Skeletal muscle tissue (tissue), 4 donors: Measurements from ENCODE around the gene TIRAP. TPM values are rescaled to one million over a fixed set of nuclear protein-coding genes. Genes with fewer than 3 reads are reported as not detected.

Experiments used
- H3K27ac ChIP-seq: one replicate; pipeline ENCODE4 v1.7.0; 2013; ENCODE audit warnings: mild to moderate bottlenecking, low read depth, low read length, inconsistent platforms
- H3K27me3 ChIP-seq, 3 donors: one replicate each; pipeline ENCODE4 v1.7.0; 2013; ENCODE audit warnings: low read length in 3 of 3; ENCODE audit not compliant: control insufficient read depth in 3 of 3, insufficient read depth in 3 of 3
- H3K36me3 ChIP-seq, 3 donors: one replicate each; pipeline ENCODE4 v1.7.0; 2013; ENCODE audit warnings: low read length in 3 of 3; ENCODE audit not compliant: control insufficient read depth in 3 of 3, insufficient read depth in 3 of 3
- H3K4me1 ChIP-seq, 3 donors: one replicate each; pipeline ENCODE4 v1.7.0; 2013; ENCODE audit warnings: low read length in 3 of 3, mild to moderate bottlenecking in 3 of 3; ENCODE audit not compliant: control insufficient read depth in 3 of 3, insufficient read depth in 3 of 3
- H3K4me3 ChIP-seq, 3 donors: one replicate each; pipeline ENCODE4 v1.7.0; 2013; ENCODE audit warnings: low read length in 3 of 3
- H3K9ac ChIP-seq, 3 donors: one replicate each; pipeline ENCODE4 v1.7.0; 2013; ENCODE audit warnings: low read length in 3 of 3, mild to moderate bottlenecking in 3 of 3, moderate library complexity in 2 of 3, low read depth in 1 of 3
- H3K9me3 ChIP-seq, 3 donors: one replicate each; pipeline ENCODE4 v1.7.0; 2013; ENCODE audit warnings: low read length in 3 of 3; ENCODE audit not compliant: control insufficient read depth in 3 of 3
- total RNA-seq: library from RNA; depleted of rRNA; stranded (reverse); fragments of >200 nt; gene quantifications from one replicate; pipeline ENCODE4 v1.2.3, GENCODE V29; 2014
- donor health status: Osteomylitis.

Gene TIRAP
- total RNA-seq, 1 donor from 2014 or later: 3.1 TPM

DNA sequence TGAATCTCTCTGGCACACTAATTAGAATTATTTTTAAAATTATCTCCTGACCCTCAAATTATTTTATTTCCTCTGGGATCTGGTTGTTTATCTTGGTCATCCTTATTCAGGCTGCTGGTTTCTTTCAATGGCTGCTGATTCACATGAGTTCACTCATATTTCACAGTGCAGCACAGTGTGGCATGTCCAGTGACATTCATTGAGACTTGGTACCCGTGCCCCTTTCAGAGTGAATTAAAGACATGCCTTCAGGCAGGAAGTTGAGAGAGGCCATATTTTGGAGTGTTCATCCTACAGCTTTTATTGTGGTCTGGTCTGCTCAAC lies 34.5 kb downstream of the TIRAP start:
- Histone ChIP-seq H3K4me1 (peaks cover 25 to 26% (median 26%) of the 10 kb centered on the region in 3 donors), H3K27me3 (no peaks in the 10 kb centered on the region), H3K4me3 (peak overlapping the region in 2 of 3 donors; percentile 62 to 67), H3K27ac (peak overlapping the region; percentile 89), H3K9me3 (no peaks in the 10 kb centered on the region), H3K36me3 (peaks cover 0 to 9% (median 9%) of the 10 kb centered on the region in 3 donors), H3K9ac (peak overlapping the region; percentile 67 to 74 (median 68))

DNA sequence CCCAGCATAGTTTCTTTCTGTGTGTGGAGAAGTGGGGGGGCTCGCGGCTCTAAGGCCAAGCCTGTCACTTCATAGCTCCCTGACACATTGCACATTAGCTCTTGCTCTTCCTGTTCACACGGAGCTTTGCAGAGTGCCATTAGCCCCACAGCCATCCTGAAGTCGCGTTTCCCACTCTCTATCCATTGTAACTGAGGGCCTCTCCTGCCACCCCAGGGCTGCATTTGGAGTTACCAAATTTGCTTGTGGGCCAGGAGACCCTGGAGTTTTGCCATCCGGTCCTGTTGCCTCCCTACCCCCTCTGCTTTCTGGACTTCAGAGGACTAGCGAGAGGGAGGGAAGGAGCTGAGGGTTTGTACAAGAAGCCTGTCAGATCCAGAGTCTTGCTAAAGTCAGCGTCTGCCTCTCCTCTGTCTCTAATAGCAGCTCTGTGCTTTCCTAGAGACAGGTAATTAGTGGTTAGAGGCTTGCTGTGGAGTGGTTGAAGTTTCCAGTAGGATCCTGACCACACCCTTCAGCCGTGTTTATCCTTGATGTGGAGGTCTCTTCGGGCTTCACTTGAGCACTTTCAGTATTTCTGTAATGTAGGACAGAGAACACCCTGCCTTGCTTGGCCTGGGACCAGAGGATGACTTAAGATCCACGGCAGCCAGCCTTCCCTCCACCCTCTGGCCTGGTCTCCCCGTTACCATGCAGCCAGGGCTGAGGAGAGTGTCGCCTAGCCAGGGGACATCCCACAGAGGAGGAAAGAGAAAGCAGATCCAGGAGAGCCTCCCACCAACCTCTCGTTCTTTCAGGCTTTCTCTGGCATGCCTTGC lies 35.1 kb downstream of the TIRAP start:
- Histone ChIP-seq H3K27me3 (no peaks in the 10 kb centered on the region), H3K27ac (peak overlapping the region; percentile 89), H3K4me1 (peaks cover 25 to 26% (median 26%) of the 10 kb centered on the region in 3 donors), H3K4me3 (peak overlapping the region; percentile 59 to 67 (median 62)), H3K9ac (peak overlapping the region; percentile 67 to 74 (median 68)), H3K36me3 (peaks cover 0 to 9% (median 7%) of the 10 kb centered on the region in 3 donors), H3K9me3 (no peaks in the 10 kb centered on the region)

DNA sequence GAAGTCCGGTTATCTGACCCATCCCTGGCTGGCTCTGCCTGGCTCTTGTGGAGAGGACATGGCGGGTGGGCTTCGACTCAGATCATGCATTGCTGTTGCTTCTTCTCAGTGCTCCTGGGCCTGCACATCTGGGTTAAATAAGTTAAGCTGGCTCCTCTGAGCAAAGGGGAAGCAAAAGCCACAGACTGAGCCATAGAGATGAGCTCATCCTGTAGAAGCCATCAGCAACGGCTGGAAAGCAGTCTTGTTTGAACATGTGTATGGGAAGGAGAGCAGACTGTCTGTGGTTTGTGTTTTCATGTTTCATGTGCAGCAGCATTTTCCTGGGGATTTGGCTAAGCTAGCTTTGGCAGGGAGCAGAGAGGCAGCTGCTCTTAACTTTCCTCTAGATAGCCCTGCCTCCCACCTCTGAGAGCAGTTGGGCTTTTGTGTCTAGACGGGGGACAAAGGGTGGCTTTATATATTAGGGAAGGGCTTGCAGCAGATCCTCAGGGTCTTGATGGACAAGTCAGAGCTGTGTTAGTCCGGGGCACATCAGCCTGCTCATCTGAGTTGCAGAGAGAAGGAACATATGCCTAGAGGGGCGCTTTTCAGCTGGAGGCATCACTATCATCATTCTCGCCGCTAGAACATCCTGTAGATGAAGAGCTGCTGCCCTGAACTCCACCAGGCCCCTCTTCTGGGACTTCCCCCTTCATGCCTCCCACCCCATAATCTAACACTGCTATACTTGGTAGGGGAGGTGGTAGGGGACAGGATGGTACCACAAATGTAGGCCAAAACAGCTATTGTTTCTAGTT lies 35.9 kb downstream of the TIRAP start:
- peaks cover 0 to 5% (median 3%) of the 10 kb centered on the region in 3 donors for H3K36me3 ChIP-seq
- no peaks in the 10 kb centered on the region for H3K9me3 ChIP-seq
- peaks cover 25 to 26% (median 26%) of the 10 kb centered on the region in 3 donors for H3K4me1 ChIP-seq
- peak overlapping the region; percentile 59 to 67 (median 62) for H3K4me3 ChIP-seq
- H3K27me3 ChIP-seq: no peaks in the 10 kb centered on the region
- peak overlapping the region; percentile 67 to 74 (median 68) for H3K9ac ChIP-seq
- H3K27ac ChIP-seq: peak overlapping the region; percentile 89

DNA sequence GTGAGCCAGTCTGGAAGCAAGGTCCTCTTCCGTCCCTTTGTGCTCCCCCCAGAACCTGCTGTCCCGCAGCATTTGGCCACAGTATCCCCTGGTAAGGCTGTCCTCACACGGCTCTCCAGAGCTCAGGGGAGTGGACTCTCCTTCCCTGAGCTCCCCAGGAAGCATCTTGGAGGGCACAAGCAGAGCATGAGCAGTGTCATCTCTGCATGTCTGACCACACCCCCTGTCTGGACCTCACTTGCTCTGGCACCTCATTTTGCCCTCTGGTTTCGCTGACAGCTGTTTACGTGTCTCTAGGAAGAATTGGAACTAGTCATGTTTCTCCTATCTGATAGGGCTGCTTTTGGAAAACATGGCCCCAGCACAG lies 36.5 kb downstream of the TIRAP start:
- H3K27me3 ChIP-seq: no peaks in the 10 kb centered on the region
- peaks cover 0 to under 1% (median 0%) of the 10 kb centered on the region in 3 donors for H3K36me3 ChIP-seq
- H3K9ac ChIP-seq: peak overlapping the region in 2 of 3 donors; percentile 39 to 45
- peaks cover 25 to 26% (median 26%) of the 10 kb centered on the region in 3 donors for H3K4me1 ChIP-seq
- H3K4me3 ChIP-seq: peak overlapping the region in 1 of 3 donors; percentile 29
- no peaks in the 10 kb centered on the region for H3K9me3 ChIP-seq
- H3K27ac ChIP-seq: peak overlapping the region; percentile 89

DNA sequence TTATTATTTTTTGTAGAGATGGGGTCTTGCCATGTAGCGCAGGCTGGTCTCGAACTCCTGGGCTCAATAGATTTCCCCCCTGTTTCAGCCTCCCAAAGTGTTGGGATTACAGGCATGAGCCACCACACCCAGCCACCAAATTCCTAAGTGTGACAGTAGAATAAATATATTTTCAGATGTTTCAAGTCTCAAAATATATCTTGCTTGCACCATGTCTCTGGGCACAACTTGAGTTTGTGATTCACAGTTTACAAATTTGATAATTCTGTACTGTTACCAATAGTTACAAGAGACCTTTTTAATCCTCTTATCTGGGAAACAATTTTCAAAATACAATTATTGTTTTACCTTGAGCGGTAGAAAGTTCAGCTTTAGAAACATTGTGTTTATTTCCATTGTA lies 40.1 kb downstream of the TIRAP start:
- Histone ChIP-seq H3K36me3 (no peaks in the 10 kb centered on the region), H3K4me1 (peaks cover 17% of the 10 kb centered on the region in 3 donors), H3K4me3 (no peak overlapping the region), H3K9me3 (no peaks in the 10 kb centered on the region), H3K27ac (no peak overlapping the region), H3K9ac (no peak overlapping the region), H3K27me3 (no peaks in the 10 kb centered on the region)

DNA sequence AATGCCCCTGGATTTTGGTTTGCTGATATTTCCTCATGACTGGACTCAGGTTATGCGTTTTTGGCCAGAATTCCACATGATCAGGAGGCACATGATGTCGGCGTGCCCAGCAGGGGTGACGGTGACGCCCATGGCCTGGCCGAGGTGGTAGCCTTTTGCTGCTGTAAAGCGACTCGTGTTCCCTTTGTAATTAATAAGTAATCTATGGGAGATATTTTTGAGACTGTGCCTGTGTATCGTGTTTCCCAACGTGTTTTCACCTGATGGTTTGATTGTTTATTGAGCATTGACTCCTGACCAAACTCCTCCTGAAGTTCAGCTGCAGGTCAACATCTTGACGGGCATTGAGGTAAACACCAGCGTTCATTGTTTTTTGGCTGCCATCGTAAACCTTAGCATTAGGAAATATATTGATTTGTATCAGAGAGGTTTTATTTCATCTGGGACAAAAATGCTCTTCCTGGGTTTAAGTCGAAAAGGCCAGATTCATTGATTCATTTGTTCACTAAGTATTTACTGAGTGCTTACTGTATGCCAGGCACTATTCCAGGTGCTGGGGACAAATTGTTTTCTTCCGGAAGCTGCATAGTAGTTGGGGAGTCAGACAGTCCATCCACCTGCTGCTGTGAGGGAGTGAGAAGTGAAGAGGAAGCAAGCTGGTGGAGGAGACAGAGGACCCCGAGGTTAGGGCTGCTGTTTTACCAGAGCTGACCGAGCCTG lies 44.5 kb downstream of the TIRAP start:
- no peak overlapping the region for H3K9ac ChIP-seq
- no peak overlapping the region for H3K27ac ChIP-seq
- H3K9me3 ChIP-seq: no peaks in the 10 kb centered on the region
- H3K4me3 ChIP-seq: no peak overlapping the region
- H3K27me3 ChIP-seq: no peaks in the 10 kb centered on the region
- peaks cover 7 to 13% (median 11%) of the 10 kb centered on the region in 3 donors for H3K4me1 ChIP-seq
- H3K36me3 ChIP-seq: peaks cover 6 to 10% (median 6%) of the 10 kb centered on the region in 3 donors

DNA sequence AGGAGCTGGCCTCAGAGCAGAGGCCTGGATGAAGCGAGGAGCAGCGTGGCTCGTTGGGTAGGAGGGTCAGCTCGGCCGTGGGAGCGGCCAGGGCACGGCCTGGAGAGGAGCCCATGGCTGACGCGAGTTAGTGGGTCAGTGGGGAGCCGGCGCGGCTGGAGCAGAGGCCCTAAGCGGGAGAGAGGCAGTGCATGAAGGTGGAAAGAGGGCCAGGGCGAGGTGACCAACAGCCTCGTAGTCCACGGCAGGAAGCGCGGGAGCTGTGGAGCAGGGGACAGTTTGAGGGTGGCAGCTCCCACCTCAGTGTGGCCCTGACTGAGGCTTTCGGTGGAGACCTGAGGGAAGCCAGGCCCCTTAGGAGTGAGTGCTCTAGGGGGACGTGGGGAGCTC lies 45.1 kb downstream of the TIRAP start:
- no peak overlapping the region for H3K9ac ChIP-seq
- no peaks in the 10 kb centered on the region for H3K27me3 ChIP-seq
- no peak overlapping the region for H3K27ac ChIP-seq
- no peak overlapping the region for H3K4me3 ChIP-seq
- no peaks in the 10 kb centered on the region for H3K9me3 ChIP-seq
- H3K4me1 ChIP-seq: peaks cover 10 to 18% (median 13%) of the 10 kb centered on the region in 3 donors
- peaks cover 6 to 10% (median 8%) of the 10 kb centered on the region in 3 donors for H3K36me3 ChIP-seq

DNA sequence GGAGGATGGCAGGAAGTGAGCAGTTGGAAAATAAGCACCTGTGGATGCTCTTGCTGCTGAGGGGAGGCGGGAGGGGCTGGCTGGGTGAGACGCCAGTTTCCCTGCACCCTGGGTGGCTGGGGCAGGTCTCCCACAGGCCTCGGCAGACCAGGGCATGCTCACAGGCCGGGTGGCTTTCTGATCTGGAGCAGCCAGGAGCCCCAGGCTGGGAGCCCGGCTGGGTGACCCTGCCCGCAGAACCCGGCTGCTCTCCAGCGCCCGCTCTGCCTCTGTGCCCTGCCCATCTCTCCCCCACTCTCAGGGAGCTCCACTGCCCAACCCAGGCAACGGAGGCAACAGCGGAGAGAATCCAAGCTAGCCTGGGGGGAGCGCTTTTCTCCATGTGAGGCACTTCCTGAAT lies 45.6 kb downstream of the TIRAP start:
- Histone ChIP-seq H3K4me3 (no peak overlapping the region), H3K27ac (no peak overlapping the region), H3K36me3 (peaks cover 6 to 10% (median 8%) of the 10 kb centered on the region in 3 donors), H3K27me3 (no peaks in the 10 kb centered on the region), H3K4me1 (peaks cover 10 to 19% (median 13%) of the 10 kb centered on the region in 3 donors), H3K9ac (no peak overlapping the region), H3K9me3 (no peaks in the 10 kb centered on the region)

DNA sequence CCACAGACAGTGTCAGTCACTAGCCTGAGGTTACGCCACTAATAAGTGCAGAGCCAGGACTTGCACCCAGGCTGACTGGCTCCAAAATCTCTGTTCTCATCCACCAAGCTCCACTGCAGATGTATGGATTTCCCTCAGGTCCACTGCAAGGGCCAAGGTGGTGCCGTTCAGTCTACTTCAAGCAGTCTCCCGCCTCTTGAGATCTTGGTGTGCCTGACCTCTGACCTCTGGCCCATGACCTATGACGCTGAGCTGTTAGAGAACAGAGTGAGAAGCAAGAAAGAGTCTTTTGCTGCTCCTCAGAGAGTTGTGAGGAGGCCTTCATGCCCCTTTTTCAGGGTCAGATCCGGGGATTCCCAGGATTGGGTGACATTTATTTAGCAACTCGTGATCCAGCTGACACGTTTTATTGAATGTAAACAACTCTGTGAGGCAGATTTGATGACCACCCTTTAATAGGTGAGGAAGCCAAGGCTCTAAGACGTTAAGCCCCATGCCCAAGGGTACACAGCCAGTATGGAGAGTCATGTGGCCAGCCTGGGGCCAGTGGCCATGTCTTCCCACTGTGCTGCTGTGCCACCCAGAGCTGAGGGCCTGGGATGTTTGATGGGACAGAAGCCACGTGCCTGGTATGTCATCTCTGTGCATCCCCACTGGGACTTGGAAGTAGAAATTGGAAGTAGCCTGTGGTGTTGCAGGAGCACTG lies 46.2 kb downstream of the TIRAP start:
- no peaks in the 10 kb centered on the region for H3K27me3 ChIP-seq
- no peaks in the 10 kb centered on the region for H3K9me3 ChIP-seq
- no peak overlapping the region for H3K27ac ChIP-seq
- no peak overlapping the region for H3K4me3 ChIP-seq
- peaks cover 6 to 10% (median 8%) of the 10 kb centered on the region in 3 donors for H3K36me3 ChIP-seq
- H3K9ac ChIP-seq: peak overlapping the region in 1 of 3 donors; percentile 10
- H3K4me1 ChIP-seq: peaks cover 10 to 19% (median 13%) of the 10 kb centered on the region in 3 donors
